ENCODE results near the gene MAP3K5.

GRCh38 chr6:136717716-136717990 is 74.6 kb downstream of the MAP3K5 start:
- TF ChIP-seq POLR2A (IDR thresholded peaks at IDR 0.05) (no peak), CTCF (IDR thresholded peaks at IDR 0.05) (no peak)
